Liver (tissue), 9 donors: ENCODE measurements around the gene IGF1R. TPM values are rescaled to one million over a fixed set of nuclear protein-coding genes. Genes with fewer than 3 reads are reported as not detected.

Experiments
- DNase-seq: peaks from one replicate; pipeline ENCODE4 v3.0.0-alpha.2; 2017; ENCODE audit warnings: low spot score
- H3K27ac ChIP-seq, 2 donors: one replicate each; pipeline ENCODE4 v1.7.0; 2013; ENCODE audit warnings: inconsistent platforms in 2 of 2, low read length in 2 of 2, control low read depth in 1 of 2, low read depth in 1 of 2, mild to moderate bottlenecking in 1 of 2
- H3K27me3 ChIP-seq, 4 donors: one replicate each; pipeline versions ENCODE4 v1.6.1 to v1.7.0; 2013; ENCODE audit warnings: low read length in 3 of 4, inconsistent platforms in 1 of 4, mild to moderate bottlenecking in 1 of 4, moderate library complexity in 1 of 4; ENCODE audit not compliant: control insufficient read depth in 4 of 4, insufficient read depth in 4 of 4
- H3K36me3 ChIP-seq, 4 donors: one replicate each; pipeline versions ENCODE4 v1.6.1 to v1.7.0; 2013; ENCODE audit warnings: low read length in 3 of 4, mild to moderate bottlenecking in 3 of 4, low read depth in 1 of 4, moderate library complexity in 1 of 4; ENCODE audit not compliant: control insufficient read depth in 4 of 4, insufficient read depth in 3 of 4
- H3K4me1 ChIP-seq, 4 donors: one replicate each; pipeline versions ENCODE4 v1.6.1 to v1.7.0; 2013; ENCODE audit warnings: low read length in 3 of 4, mild to moderate bottlenecking in 3 of 4, moderate library complexity in 1 of 4; ENCODE audit not compliant: control insufficient read depth in 4 of 4, insufficient read depth in 4 of 4
- H3K4me3 ChIP-seq, 3 donors: one replicate each; pipeline versions ENCODE4 v1.6.1 to v1.7.0; 2013; ENCODE audit warnings: low read length in 3 of 3, control low read depth in 1 of 3, low read depth in 1 of 3, mild to moderate bottlenecking in 1 of 3
- H3K9ac ChIP-seq, 2 donors: one replicate each; pipeline ENCODE4 v1.7.0; 2013; ENCODE audit warnings: low read length in 2 of 2, mild to moderate bottlenecking in 2 of 2, moderate library complexity in 2 of 2, control low read depth in 1 of 2, low read depth in 1 of 2
- H3K9me3 ChIP-seq, 4 donors: one replicate each; pipeline versions ENCODE4 v1.6.1 to v1.7.0; 2013; ENCODE audit warnings: low read length in 3 of 4; ENCODE audit not compliant: control insufficient read depth in 4 of 4
- EGR1 ChIP-seq, 2 donors: IDR thresholded peaks; 2 replicates each; pipeline ENCODE4 v1.6.1; 2016 to 2018; ENCODE audit warnings: antibody characterized with exemption in 2 of 2, low read depth in 2 of 2
- FOXA1 ChIP-seq: IDR thresholded peaks from 2 replicates; pipeline ENCODE4 v1.6.1; 2016; ENCODE audit warnings: antibody characterized with exemption
- FOXA2 ChIP-seq: IDR thresholded peaks from 2 replicates; pipeline ENCODE4 v1.6.1; 2016; ENCODE audit warnings: antibody characterized with exemption
- GABPA ChIP-seq, 2 donors: IDR thresholded peaks in 1 of 2; conservative IDR thresholded peaks in 1 of 2; 2 replicates each; pipeline ENCODE4 v1.6.1; 2016; ENCODE audit warnings: antibody characterized with exemption in 2 of 2, mild to moderate bottlenecking in 1 of 2, moderate library complexity in 1 of 2
- HNF4A ChIP-seq, 2 donors: conservative IDR thresholded peaks; 2 replicates each; pipeline ENCODE4 v1.6.1; 2016; ENCODE audit warnings: antibody characterized with exemption in 2 of 2, mild to moderate bottlenecking in 2 of 2
- HNF4G ChIP-seq: IDR thresholded peaks from 2 replicates; pipeline ENCODE4 v1.6.1; 2016; ENCODE audit warnings: antibody characterized with exemption
- JUND ChIP-seq, 2 donors: IDR thresholded peaks; 2 replicates each; pipeline ENCODE4 v1.6.1; 2016; ENCODE audit warnings: antibody characterized with exemption in 2 of 2
- NR2F2 ChIP-seq: IDR thresholded peaks from 2 replicates; pipeline ENCODE4 v1.6.1; 2016; ENCODE audit warnings: antibody characterized with exemption
- RAD21 ChIP-seq, 2 donors: IDR thresholded peaks; 2 replicates each; pipeline ENCODE4 v1.6.1; 2016; ENCODE audit warnings: antibody characterized with exemption in 2 of 2, mild to moderate bottlenecking in 2 of 2
- RXRA ChIP-seq, 2 donors: IDR thresholded peaks; 2 replicates each; pipeline ENCODE4 v1.6.1; 2017 to 2018; ENCODE audit warnings: antibody characterized with exemption in 2 of 2, mild to moderate bottlenecking in 1 of 2
- SP1 ChIP-seq: IDR thresholded peaks from 2 replicates; pipeline ENCODE4 v1.6.1; 2018; ENCODE audit warnings: antibody characterized with exemption, mild to moderate bottlenecking
- TAF1 ChIP-seq: conservative IDR thresholded peaks from 2 replicates; pipeline ENCODE4 v1.6.1; 2016; ENCODE audit warnings: antibody characterized with exemption, mild to moderate bottlenecking
- YY1 ChIP-seq: IDR thresholded peaks from 2 replicates; pipeline ENCODE4 v1.6.1; 2016; ENCODE audit warnings: antibody characterized with exemption, mild to moderate bottlenecking
- WGBS: extraction: QIAGEN DNeasy Blood & Tissue Kit; methylation state at CpG from one replicate; pipeline ENCODE4 v1.1.7; 2013; 5-methylcytosine and 5-hydroxymethylcytosine counted together
- polyA plus RNA-seq, 2 donors: library from polyadenylated mRNA; stranded (reverse) in 1 of 2; unstranded in 1 of 2; fragments of 200-250 nt in 1 of 2; fragments of >200 nt in 1 of 2; fragmentation: Nextera tagmentation in 1 of 2; extraction: Ambion mirVana in 1 of 2; gene quantifications; one replicate each; pipeline versions ENCODE4 v1.2.1 to v1.2.3, GENCODE V29; 2013 to 2015
- total RNA-seq, 2 donors: library from RNA; depleted of rRNA; stranded (reverse); fragments of >200 nt; gene quantifications; one replicate each; pipeline ENCODE4 v1.2.3, GENCODE V29; 2014
- TF ChIP-seq, protein P1 (sequence below): IDR thresholded peaks from 2 replicates; pipeline ENCODE4 v1.6.1; 2016; ENCODE audit warnings: antibody characterized with exemption
- TF ChIP-seq, protein P2 (sequence below): IDR thresholded peaks from 2 replicates; pipeline ENCODE4 v1.6.1; 2016; ENCODE audit warnings: antibody characterized with exemption, mild to moderate bottlenecking
- TF ChIP-seq, protein P3 (sequence below): fragments of 150-350 bp; IDR thresholded peaks from 2 replicates; pipeline ENCODE4 v1.5.1; 2017; ENCODE audit warnings: improper control_type of control experiment, low read depth, low read length; ENCODE audit not compliant: missing input control
- TF ChIP-seq, protein P4 (sequence below): IDR thresholded peaks from 2 replicates; pipeline ENCODE4 v1.6.1; 2016; ENCODE audit warnings: antibody characterized with exemption
- TF ChIP-seq, protein P5 (sequence below): IDR thresholded peaks from 2 replicates; pipeline ENCODE4 v1.6.1; 2016; ENCODE audit warnings: antibody characterized with exemption
- donor health status: healthy.
- donor health status: healthy.
- donor health status: healthy.
- donor health status: healthy.
- donor health status: healthy.

Gene IGF1R
- total and polyA plus RNA-seq, 4 donors = 0.69 to 10.3 (median 3.2) TPM

DNA sequence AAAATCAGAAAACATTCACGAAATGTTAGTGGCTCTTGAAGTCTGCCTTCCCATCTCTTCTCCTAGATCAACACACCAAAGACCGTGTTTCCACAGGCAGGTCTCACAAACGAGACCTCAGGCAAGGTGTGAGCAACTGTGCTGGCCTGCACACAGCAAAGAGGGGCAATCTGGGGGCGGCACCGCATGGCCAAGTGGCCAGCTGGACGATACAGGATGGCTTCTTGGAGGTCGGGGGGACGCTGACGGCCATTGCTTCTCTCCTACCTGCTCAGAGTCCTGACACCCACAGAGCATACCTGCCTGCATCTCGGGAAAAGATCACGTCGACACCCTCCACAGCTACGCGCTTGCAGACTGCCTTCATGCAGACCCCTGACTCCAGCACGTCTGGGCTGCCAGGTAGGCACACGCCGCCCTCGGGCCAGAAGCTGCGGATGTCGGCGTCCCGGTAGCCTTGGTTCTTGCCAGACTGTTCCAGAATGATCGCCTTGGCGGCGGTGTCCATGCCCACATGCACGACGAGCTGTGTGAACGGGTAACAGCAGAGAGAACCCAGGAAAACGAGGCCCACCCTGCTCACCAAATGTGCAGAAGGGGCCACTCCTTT, 320.9 kb downstream of the IGF1R start:
- DNase-seq = no peak
- H3K4me1 ChIP-seq = no peaks in the 10 kb centered on the region
- TF ChIP-seq, protein P1, sequence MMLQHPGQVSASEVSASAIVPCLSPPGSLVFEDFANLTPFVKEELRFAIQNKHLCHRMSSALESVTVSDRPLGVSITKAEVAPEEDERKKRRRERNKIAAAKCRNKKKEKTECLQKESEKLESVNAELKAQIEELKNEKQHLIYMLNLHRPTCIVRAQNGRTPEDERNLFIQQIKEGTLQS = no peak
- TF ChIP-seq JUND (IDR thresholded peaks at IDR 0.05) = no peak
- no peak for TF ChIP-seq FOXA2
- TF ChIP-seq SP1 = no peak
- TF ChIP-seq, protein P2, sequence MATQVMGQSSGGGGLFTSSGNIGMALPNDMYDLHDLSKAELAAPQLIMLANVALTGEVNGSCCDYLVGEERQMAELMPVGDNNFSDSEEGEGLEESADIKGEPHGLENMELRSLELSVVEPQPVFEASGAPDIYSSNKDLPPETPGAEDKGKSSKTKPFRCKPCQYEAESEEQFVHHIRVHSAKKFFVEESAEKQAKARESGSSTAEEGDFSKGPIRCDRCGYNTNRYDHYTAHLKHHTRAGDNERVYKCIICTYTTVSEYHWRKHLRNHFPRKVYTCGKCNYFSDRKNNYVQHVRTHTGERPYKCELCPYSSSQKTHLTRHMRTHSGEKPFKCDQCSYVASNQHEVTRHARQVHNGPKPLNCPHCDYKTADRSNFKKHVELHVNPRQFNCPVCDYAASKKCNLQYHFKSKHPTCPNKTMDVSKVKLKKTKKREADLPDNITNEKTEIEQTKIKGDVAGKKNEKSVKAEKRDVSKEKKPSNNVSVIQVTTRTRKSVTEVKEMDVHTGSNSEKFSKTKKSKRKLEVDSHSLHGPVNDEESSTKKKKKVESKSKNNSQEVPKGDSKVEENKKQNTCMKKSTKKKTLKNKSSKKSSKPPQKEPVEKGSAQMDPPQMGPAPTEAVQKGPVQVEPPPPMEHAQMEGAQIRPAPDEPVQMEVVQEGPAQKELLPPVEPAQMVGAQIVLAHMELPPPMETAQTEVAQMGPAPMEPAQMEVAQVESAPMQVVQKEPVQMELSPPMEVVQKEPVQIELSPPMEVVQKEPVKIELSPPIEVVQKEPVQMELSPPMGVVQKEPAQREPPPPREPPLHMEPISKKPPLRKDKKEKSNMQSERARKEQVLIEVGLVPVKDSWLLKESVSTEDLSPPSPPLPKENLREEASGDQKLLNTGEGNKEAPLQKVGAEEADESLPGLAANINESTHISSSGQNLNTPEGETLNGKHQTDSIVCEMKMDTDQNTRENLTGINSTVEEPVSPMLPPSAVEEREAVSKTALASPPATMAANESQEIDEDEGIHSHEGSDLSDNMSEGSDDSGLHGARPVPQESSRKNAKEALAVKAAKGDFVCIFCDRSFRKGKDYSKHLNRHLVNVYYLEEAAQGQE = no peak
- no peak for TF ChIP-seq NR2F2
- no peak for TF ChIP-seq TAF1
- no peak for TF ChIP-seq GABPA (IDR thresholded peaks at IDR 0.05 in 1 of 2, conservative IDR thresholded peaks at IDR 0.05 in 1 of 2)
- no peak for TF ChIP-seq HNF4G
- TF ChIP-seq RXRA (IDR thresholded peaks at IDR 0.05) = no peak
- TF ChIP-seq HNF4A (conservative IDR thresholded peaks at IDR 0.05) = no peak
- TF ChIP-seq, protein P3, sequence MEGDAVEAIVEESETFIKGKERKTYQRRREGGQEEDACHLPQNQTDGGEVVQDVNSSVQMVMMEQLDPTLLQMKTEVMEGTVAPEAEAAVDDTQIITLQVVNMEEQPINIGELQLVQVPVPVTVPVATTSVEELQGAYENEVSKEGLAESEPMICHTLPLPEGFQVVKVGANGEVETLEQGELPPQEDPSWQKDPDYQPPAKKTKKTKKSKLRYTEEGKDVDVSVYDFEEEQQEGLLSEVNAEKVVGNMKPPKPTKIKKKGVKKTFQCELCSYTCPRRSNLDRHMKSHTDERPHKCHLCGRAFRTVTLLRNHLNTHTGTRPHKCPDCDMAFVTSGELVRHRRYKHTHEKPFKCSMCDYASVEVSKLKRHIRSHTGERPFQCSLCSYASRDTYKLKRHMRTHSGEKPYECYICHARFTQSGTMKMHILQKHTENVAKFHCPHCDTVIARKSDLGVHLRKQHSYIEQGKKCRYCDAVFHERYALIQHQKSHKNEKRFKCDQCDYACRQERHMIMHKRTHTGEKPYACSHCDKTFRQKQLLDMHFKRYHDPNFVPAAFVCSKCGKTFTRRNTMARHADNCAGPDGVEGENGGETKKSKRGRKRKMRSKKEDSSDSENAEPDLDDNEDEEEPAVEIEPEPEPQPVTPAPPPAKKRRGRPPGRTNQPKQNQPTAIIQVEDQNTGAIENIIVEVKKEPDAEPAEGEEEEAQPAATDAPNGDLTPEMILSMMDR = no peak
- no peak for TF ChIP-seq FOXA1
- TF ChIP-seq EGR1 (IDR thresholded peaks at IDR 0.05; ENCODE audit: low read depth in 2 of 2) = no peak
- no peak for TF ChIP-seq RAD21 (IDR thresholded peaks at IDR 0.05)
- peaks cover 0 to 2% (median 0%) of the 10 kb centered on the region in 4 donors for H3K27me3 ChIP-seq
- H3K9me3 ChIP-seq = no peaks in the 10 kb centered on the region
- H3K27ac ChIP-seq = no peak overlapping the region
- WGBS = 87% methylated on average over 29 of the region's 29 CpGs
- no peaks in the 10 kb centered on the region for H3K36me3 ChIP-seq
- H3K9ac ChIP-seq = no peak overlapping the region
- H3K4me3 ChIP-seq = no peak overlapping the region

DNA sequence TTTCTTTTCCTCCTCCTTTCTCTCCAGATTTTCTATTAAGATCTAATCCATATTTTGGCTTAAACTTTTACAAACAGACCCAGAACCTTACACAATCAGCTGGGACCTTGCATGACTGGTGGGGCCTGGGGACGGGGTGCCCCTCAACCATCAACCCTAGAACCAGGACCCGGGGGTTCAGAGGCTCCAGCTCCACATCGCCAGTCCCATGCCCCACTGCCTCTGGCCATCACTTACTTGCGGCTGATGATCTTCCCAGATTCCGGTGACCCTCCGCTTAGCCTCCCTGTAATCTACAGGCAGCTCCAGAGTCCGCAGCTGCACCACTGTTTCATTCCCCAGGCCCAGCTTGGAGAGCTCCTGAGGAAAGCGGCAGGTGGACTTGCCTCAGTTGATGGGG, 322.5 kb downstream of the IGF1R start:
- no peaks in the 10 kb centered on the region for H3K4me1 ChIP-seq
- H3K27me3 ChIP-seq = peaks cover 0 to 2% (median 0%) of the 10 kb centered on the region in 4 donors
- H3K36me3 ChIP-seq = no peaks in the 10 kb centered on the region
- H3K9ac ChIP-seq = no peak overlapping the region
- H3K9me3 ChIP-seq = no peaks in the 10 kb centered on the region
- no peak overlapping the region for H3K27ac ChIP-seq
- DNase-seq = no peak
- 93% methylated on average over 8 of the region's 8 CpGs for WGBS
- no peak overlapping the region for H3K4me3 ChIP-seq
- no peak for TF ChIP-seq YY1
- TF ChIP-seq, protein P4, sequence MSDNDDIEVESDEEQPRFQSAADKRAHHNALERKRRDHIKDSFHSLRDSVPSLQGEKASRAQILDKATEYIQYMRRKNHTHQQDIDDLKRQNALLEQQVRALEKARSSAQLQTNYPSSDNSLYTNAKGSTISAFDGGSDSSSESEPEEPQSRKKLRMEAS = no peak
- TF ChIP-seq TAF1 = no peak
- TF ChIP-seq JUND (IDR thresholded peaks at IDR 0.05) = no peak
- no peak for TF ChIP-seq RXRA (IDR thresholded peaks at IDR 0.05)
- no peak for TF ChIP-seq GABPA (IDR thresholded peaks at IDR 0.05 in 1 of 2, conservative IDR thresholded peaks at IDR 0.05 in 1 of 2)
- TF ChIP-seq RAD21 (IDR thresholded peaks at IDR 0.05) = no peak
- no peak for TF ChIP-seq NR2F2
- TF ChIP-seq, protein P1 = no peak
- TF ChIP-seq EGR1 (IDR thresholded peaks at IDR 0.05; ENCODE audit: low read depth in 2 of 2) = no peak
- TF ChIP-seq, protein P5, sequence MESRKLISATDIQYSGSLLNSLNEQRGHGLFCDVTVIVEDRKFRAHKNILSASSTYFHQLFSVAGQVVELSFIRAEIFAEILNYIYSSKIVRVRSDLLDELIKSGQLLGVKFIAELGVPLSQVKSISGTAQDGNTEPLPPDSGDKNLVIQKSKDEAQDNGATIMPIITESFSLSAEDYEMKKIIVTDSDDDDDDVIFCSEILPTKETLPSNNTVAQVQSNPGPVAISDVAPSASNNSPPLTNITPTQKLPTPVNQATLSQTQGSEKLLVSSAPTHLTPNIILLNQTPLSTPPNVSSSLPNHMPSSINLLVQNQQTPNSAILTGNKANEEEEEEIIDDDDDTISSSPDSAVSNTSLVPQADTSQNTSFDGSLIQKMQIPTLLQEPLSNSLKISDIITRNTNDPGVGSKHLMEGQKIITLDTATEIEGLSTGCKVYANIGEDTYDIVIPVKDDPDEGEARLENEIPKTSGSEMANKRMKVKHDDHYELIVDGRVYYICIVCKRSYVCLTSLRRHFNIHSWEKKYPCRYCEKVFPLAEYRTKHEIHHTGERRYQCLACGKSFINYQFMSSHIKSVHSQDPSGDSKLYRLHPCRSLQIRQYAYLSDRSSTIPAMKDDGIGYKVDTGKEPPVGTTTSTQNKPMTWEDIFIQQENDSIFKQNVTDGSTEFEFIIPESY = no peak
- TF ChIP-seq, protein P3 = no peak
- TF ChIP-seq HNF4A (conservative IDR thresholded peaks at IDR 0.05) = no peak
- no peak for TF ChIP-seq HNF4G
- no peak for TF ChIP-seq FOXA2
- no peak for TF ChIP-seq FOXA1
